Nephron progenitor cell (in vitro differentiated cells): Measurements from ENCODE around the gene RSBN1L.

Experiments used
- DNase-seq: peaks from one replicate; pipeline ENCODE4 v3.0.0; 2021
- H3K27ac Mint-ChIP-seq: 2 replicates; pipeline ENCODE4 v1.8.0; 2021; ENCODE audit warnings: mild to moderate bottlenecking, moderate library complexity, mixed read lengths
- H3K27me3 Mint-ChIP-seq: 2 replicates; pipeline ENCODE4 v1.8.0; 2021; ENCODE audit warnings: mild to moderate bottlenecking, low read depth, mixed read lengths; ENCODE audit not compliant: poor library complexity
- H3K36me3 Mint-ChIP-seq: 2 replicates; pipeline ENCODE4 v1.8.0; 2021; ENCODE audit warnings: low read depth, mixed read lengths
- H3K4me1 Mint-ChIP-seq: 2 replicates; pipeline ENCODE4 v1.8.0; 2021; ENCODE audit warnings: mixed read lengths
- H3K4me3 Mint-ChIP-seq: 2 replicates; pipeline ENCODE4 v1.8.0; 2021; ENCODE audit warnings: mild to moderate bottlenecking, moderate library complexity, mixed read lengths
- H3K9me3 Mint-ChIP-seq: 2 replicates; pipeline ENCODE4 v1.8.0; 2021; ENCODE audit warnings: mild to moderate bottlenecking, moderate library complexity, mixed read lengths
- CTCF ChIP-seq: fragments of 200-600 bp; sonication (generic); IDR thresholded peaks from 2 replicates; pipeline ENCODE4 v1.5.0; 2021; ENCODE audit warnings: antibody characterized with exemption

RSBN1L gene

DNA sequence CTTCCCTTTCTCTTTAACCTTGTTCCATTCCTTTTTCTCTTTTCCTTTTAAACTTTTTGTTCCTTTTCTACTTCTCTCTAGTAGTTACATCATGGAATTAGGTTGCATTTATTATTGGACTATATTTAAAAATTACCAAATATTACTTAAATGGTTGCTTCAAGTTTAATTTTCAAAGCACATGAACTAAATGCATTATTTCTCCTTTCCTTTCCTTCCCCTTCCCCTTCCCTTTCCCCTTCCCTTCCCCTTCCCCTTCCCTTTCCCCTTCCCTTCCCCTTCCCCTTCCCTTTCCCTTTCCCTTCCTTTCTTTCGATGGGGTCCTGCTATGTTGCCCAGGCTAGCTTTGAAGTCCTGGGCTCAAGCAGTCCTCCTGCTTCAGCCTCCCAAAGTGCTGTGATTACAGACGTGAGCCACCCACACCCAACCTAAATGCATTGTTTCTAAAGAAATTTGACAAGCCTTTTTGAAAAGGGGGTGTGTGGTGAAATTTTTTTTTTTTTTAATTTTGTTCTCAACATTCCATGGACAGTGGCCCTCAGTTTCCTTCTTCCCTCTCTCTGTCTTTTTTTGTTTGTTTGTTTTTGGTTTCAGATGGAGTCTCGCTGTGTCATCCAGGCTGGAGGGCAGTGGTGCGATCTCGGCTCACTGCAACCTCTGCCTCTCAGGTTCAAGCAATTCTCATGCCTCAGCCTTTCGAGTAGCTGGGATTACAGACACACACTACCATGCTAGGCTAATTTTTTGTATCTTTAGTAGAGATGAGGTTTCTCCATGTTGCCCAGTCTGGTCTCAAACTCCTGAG is 70.7 kb downstream of the RSBN1L start:
- no peaks in the 10 kb centered on the region for H3K9me3 Mint-ChIP-seq
- H3K27me3 Mint-ChIP-seq = no peaks in the 10 kb centered on the region
- no peak overlapping the region for H3K4me3 Mint-ChIP-seq
- no peaks in the 10 kb centered on the region for H3K4me1 Mint-ChIP-seq
- H3K36me3 Mint-ChIP-seq = peaks cover 51% of the 10 kb centered on the region
- no peak for TF ChIP-seq CTCF
- no peak for DNase-seq
- H3K27ac Mint-ChIP-seq = peak overlapping the region; percentile 23

DNA sequence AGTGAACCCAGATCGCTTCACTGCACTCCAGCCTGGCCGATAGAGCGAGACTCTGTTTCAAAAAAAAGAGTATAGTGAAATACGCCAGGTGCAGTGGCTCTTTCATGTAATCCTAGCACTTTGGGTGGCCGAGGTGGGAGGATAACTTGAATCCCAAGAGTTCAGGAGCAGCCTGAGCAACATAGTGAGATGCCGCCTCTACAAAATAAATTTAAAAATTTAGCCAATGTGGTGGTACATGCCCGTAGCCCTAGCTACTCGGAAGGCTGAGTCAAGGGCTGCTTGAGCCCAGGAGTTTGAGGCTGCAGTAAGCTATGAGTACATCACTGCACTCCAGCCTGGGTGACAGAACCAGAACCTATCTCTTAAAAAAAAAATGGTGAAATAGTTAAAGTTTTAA is 74.1 kb downstream of the RSBN1L start:
- Mint-ChIP-seq H3K36me3 (peaks cover 75% of the 10 kb centered on the region), H3K27me3 (no peaks in the 10 kb centered on the region), H3K4me1 (no peaks in the 10 kb centered on the region), H3K27ac (no peak overlapping the region), H3K9me3 (no peaks in the 10 kb centered on the region), H3K4me3 (no peak overlapping the region)
- no peak for DNase-seq
- TF ChIP-seq CTCF = no peak

DNA sequence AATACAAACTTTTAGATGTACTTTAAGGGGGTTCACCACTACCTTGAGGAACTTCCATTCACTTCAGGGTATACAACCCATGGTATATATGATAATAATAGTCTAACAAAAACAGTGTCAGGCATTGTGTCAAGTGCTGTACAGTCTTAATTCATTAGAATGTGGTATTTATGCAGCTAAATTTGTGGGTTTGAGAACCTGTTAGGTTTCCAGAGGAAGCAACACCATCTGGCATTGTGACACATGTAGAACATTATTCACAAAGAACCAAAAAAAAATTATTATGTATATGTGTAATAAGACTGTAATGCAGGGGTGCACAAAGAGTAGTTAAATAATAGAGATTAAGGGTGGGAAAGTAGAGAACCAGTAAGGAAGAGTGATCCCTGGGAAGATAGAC is 75.6 kb downstream of the RSBN1L start:
- H3K9me3 Mint-ChIP-seq = no peaks in the 10 kb centered on the region
- no peaks in the 10 kb centered on the region for H3K27me3 Mint-ChIP-seq
- no peak overlapping the region for H3K27ac Mint-ChIP-seq
- no peaks in the 10 kb centered on the region for H3K4me1 Mint-ChIP-seq
- no peak for DNase-seq
- H3K36me3 Mint-ChIP-seq = peaks cover 77% of the 10 kb centered on the region
- no peak for TF ChIP-seq CTCF
- no peak overlapping the region for H3K4me3 Mint-ChIP-seq

- Mint-ChIP-seq H3K27me3 (no peaks in the 10 kb centered on the region), H3K4me1 (no peaks in the 10 kb centered on the region), H3K36me3 (peaks cover 69% of the 10 kb centered on the region), H3K9me3 (peaks cover 1% of the 10 kb centered on the region), H3K4me3 (no peak overlapping the region), H3K27ac (no peak overlapping the region)
- DNase-seq = no peak
- no peak for TF ChIP-seq CTCF
Observed at GRCh38 chr7:77778535-77778934, 82.3 kb downstream of the RSBN1L start.

DNA sequence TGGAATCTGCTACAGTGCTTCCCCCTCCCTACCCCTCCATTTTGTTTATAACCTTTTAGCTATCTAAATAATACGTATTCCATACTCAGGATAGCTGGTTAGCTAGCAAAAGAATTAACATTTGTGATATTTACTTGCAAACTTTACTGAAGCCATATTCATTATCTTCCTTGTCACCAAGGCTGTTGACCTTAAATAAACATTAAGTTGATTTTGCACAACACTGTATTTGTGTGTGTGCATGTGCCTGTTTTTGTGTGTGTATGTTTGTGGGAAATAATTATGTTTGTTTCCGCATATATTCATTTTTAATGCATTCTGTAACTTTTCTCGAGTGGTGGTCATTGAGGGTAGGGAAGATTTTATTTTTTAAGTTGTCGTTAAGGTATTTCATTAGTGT is 86.1 kb downstream of the RSBN1L start:
- no peak overlapping the region for H3K4me3 Mint-ChIP-seq
- no peak for TF ChIP-seq CTCF
- no peak overlapping the region for H3K27ac Mint-ChIP-seq

GRCh38 chr7:77783111-77783510 is 86.9 kb downstream of the RSBN1L start:
- H3K4me3 Mint-ChIP-seq = no peak overlapping the region
- DNase-seq = no peak
- no peak overlapping the region for H3K27ac Mint-ChIP-seq
- H3K9me3 Mint-ChIP-seq = peaks cover 19% of the 10 kb centered on the region
- H3K27me3 Mint-ChIP-seq = no peaks in the 10 kb centered on the region
- peaks cover 57% of the 10 kb centered on the region for H3K36me3 Mint-ChIP-seq
- no peak for TF ChIP-seq CTCF
- no peaks in the 10 kb centered on the region for H3K4me1 Mint-ChIP-seq

More for the DNA sequence above, 86.1 kb downstream of the RSBN1L start:
- H3K27me3 Mint-ChIP-seq = no peaks in the 10 kb centered on the region
- H3K4me1 Mint-ChIP-seq = no peaks in the 10 kb centered on the region
- DNase-seq = no peak
- H3K9me3 Mint-ChIP-seq = peaks cover 19% of the 10 kb centered on the region
- H3K36me3 Mint-ChIP-seq = peaks cover 60% of the 10 kb centered on the region
